Testis (tissue), 2 donors: ENCODE results near the gene C5orf15.

Experiments used
- CTCF ChIP-seq, 3 experiments: fragments of 450-650 bp in 2 of 3; fragments of 200-600 bp in 1 of 3; sonication (generic) in 1 of 3; IDR thresholded peaks; one replicate each; pipeline ENCODE4 v1.5.1; 2016 to 2019; ENCODE audit warnings: antibody characterized with exemption in 3 of 3, mild to moderate bottlenecking in 2 of 3, moderate library complexity in 1 of 3
- POLR2A ChIP-seq: fragments of 450-650 bp; IDR thresholded peaks from one replicate; pipeline ENCODE4 v1.6.1; 2017; ENCODE audit warnings: antibody characterized with exemption, mild to moderate bottlenecking, moderate library complexity

DNA sequence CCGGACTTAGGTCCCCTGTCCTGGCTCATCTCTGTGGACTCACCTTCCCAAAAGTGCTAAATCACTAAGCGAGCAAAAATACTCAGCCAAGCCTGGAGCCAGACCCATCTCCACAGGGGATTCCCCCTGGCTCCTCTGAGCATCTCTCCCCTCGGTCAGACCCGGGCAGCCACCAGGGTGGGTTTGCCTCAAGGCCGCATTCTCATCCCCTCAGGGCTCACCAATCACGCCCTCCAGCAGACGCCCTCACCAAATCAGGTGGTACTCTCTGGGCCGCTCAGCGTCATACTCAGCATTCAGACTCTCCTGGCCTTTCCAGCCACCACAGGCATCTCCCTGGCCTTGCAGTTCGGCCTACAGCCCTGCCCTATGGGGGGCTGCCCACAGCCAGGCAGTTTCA lies 49.7 kb downstream of the C5orf15 start:
- TF ChIP-seq CTCF (IDR thresholded peaks at IDR 0.05) (no peak), POLR2A (no peak)
